Body of pancreas (tissue), 4 donors: ENCODE measurements around the gene PCSK9. TPM values are rescaled to one million over a fixed set of nuclear protein-coding genes. Genes with fewer than 3 reads are reported as not detected.

Source experiments
- ATAC-seq: fragments of 150-250 bp; one replicate; pipeline ENCODE4 v1.9.1; 2016
- DNase-seq, 4 donors: peaks; one replicate each; pipeline ENCODE4 v3.0.0-alpha.2; 2019
- H3K27ac ChIP-seq, 4 donors: fragments of 200-600 bp; sonication (generic); 1 replicate in 3 of 4; 2 replicates in 1 of 4; pipeline versions ENCODE4 v1.5.1 to v1.6.1; 2016 to 2019; ENCODE audit warnings: mild to moderate bottlenecking in 1 of 4, mixed read lengths in 1 of 4, moderate library complexity in 1 of 4
- H3K27me3 ChIP-seq, 2 donors: fragments of 200-600 bp; sonication (generic); one replicate each; pipeline ENCODE4 v1.6.0; 2016; ENCODE audit warnings: mild to moderate bottlenecking in 1 of 2
- H3K36me3 ChIP-seq, 2 donors: fragments of 200-600 bp; sonication (generic); replicated peaks in 1 of 2; 2 replicates each; pipeline ENCODE4 v1.5.1; 2016; ENCODE audit warnings: low read depth in 2 of 2; ENCODE audit not compliant: insufficient read depth in 1 of 2
- H3K4me1 ChIP-seq: fragments of 200-600 bp; sonication (generic); one replicate; pipeline ENCODE4 v1.6.0; 2016
- H3K4me3 ChIP-seq, 2 donors: fragments of 200-600 bp; sonication (generic); 1 replicate in 1 of 2; 2 replicates in 1 of 2; pipeline ENCODE4 v1.5.1; 2016 to 2019
- H3K9me3 ChIP-seq, 3 donors: fragments of 200-600 bp; sonication (generic); 1 replicate in 2 of 3; 2 replicates in 1 of 3; pipeline ENCODE4 v1.5.1; 2016
- CTCF ChIP-seq, 7 experiments: fragments of 450-650 bp in 4 of 7; fragments of 200-600 bp in 3 of 7; sonication (generic) in 3 of 7; IDR thresholded peaks; one replicate each; pipeline ENCODE4 v1.5.1; 2016 to 2019; ENCODE audit warnings: antibody characterized with exemption in 7 of 7
- POLR2A ChIP-seq, 3 donors: fragments of 450-650 bp; IDR thresholded peaks; one replicate each; pipeline ENCODE4 v1.6.1; 2016; ENCODE audit warnings: antibody characterized with exemption in 3 of 3, mild to moderate bottlenecking in 2 of 3
- WGBS, 2 donors: methylation state at CpG; one replicate each; pipeline ENCODE4 v1.1.5; 2017; 5-methylcytosine and 5-hydroxymethylcytosine counted together
- intact Hi-C: fragments of 100-400 bp; cut with DNase I; formaldehyde crosslinking; loops from one replicate; pipeline ENCODE4 v1.15.1; 2023
- total RNA-seq, 2 donors: library from RNA; depleted of rRNA; stranded (reverse); fragments of >200 nt; gene quantifications; one replicate each; pipeline ENCODE4 v1.1.0, GENCODE V29; 2016

The PCSK9 gene
- total RNA-seq, 2 donors from 2014 or later: 6.0 to 13.8 TPM

DNA sequence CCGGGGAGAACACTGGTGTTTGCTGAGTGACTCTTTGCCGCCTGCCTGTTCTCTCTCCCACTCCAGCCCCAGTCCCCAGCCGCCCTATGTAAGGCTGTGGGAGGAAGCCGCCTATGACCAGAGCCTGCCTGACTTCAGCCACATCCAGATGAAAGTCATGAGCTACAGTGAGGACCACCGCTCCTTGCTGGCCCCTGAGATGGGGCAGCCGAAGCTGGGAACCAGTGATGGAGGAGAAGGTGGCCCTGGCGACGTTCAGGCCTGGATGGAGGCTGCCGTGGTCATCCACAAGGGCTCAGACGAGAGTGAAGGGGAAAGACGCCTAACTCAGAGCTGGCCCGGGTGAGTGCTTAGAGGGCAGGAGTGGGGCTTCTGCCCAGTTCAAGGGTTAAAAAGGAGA is 32.4 kb upstream of the PCSK9 start:
- no peaks in the 10 kb centered on the region for H3K36me3 ChIP-seq
- no peak overlapping the region for H3K27ac ChIP-seq
- DNase-seq: no peak
- WGBS, 2 donors: 80 to 82% methylated on average over 9 to 12 of the region's 12 CpGs
- no peak overlapping the region for H3K4me3 ChIP-seq
- intact Hi-C loops: no loop called here
- H3K9me3 ChIP-seq: no peaks in the 10 kb centered on the region
- H3K27me3 ChIP-seq: no peaks in the 10 kb centered on the region
- no peaks in the 10 kb centered on the region for H3K4me1 ChIP-seq
- no peak for TF ChIP-seq POLR2A (IDR thresholded peaks at IDR 0.05)
- no peak for TF ChIP-seq CTCF (IDR thresholded peaks at IDR 0.05)
- ATAC-seq: no peak

GRCh38 chr1:55007625-55008024 is 31.7 kb upstream of the PCSK9 start:
- no peak for DNase-seq
- no peaks in the 10 kb centered on the region for H3K36me3 ChIP-seq
- intact Hi-C loops: no loop called here
- TF ChIP-seq CTCF (IDR thresholded peaks at IDR 0.05): no peak
- no peak for TF ChIP-seq POLR2A (IDR thresholded peaks at IDR 0.05)
- no peaks in the 10 kb centered on the region for H3K27me3 ChIP-seq
- WGBS, 2 donors: 64 to 69% methylated on average over 3 of the region's 3 CpGs
- no peak for ATAC-seq
- no peak overlapping the region for H3K4me3 ChIP-seq
- H3K27ac ChIP-seq: no peak overlapping the region
- H3K9me3 ChIP-seq: no peaks in the 10 kb centered on the region
- no peaks in the 10 kb centered on the region for H3K4me1 ChIP-seq

DNA sequence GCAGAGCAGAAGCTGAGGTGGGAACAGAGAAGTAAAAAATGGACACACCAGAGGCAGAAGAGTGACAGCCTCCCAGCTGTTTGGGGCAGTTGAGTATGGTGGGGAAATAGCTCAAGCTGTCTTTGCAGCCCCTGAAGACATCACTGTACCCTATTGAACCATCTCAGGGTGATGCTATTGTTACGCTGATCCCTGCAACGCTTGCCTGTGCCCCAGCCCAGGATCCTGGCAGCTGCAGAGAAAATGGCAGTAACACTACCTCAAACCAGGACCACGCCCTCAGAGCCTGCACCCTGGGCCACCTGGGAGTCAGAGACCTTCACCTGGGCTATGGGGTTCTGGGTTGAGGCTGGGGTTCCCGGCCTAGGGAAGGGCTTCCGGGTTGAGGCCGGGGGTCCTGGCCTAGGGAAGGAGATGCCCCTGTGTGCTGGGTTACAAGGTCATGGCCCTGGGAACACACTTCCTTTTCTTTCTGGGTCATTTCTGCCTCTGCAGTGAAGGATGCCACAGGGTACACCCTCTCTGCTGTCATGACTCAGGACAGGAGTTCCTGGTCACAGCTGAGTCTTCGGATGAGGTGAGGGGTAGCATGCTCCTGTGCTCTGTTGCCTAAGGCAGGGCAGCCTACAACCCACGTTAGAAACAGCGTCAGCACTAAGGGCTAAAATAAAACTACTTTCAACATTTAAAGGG is 29.0 kb upstream of the PCSK9 start:
- TF ChIP-seq CTCF (IDR thresholded peaks at IDR 0.05) (no peak), POLR2A (IDR thresholded peaks at IDR 0.05) (no peak)
- Histone ChIP-seq H3K36me3 (no peaks in the 10 kb centered on the region), H3K4me1 (no peaks in the 10 kb centered on the region), H3K4me3 (no peak overlapping the region), H3K27me3 (no peaks in the 10 kb centered on the region), H3K9me3 (no peaks in the 10 kb centered on the region), H3K27ac (no peak overlapping the region)
- ATAC-seq: no peak
- DNase-seq: no peak
- WGBS, 2 donors: 84% methylated on average over 6 to 9 of the region's 9 CpGs
- intact Hi-C loops: no loop called here

DNA sequence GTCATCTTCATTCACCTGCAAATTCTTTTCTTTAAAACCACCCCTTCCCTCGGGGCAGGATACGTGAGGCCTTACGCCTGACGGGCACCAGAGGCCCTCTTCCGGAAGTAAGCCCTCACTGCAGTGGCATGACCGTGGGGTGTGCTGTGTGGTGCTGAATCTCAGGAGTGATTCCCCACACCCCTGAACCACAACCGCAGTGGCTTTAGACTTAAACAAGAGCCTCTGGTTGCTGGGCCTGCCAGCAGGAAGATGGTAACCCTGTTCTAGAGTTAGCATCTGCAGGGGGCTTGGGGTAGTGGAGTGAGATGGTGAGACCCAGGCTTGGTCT is 28.5 kb upstream of the PCSK9 start:
- no peaks in the 10 kb centered on the region for H3K36me3 ChIP-seq
- no peak overlapping the region for H3K27ac ChIP-seq
- H3K4me3 ChIP-seq: no peak overlapping the region
- H3K9me3 ChIP-seq: no peaks in the 10 kb centered on the region
- H3K27me3 ChIP-seq: no peaks in the 10 kb centered on the region
- ATAC-seq: no peak
- 89 to 96% methylated on average over 7 of the region's 7 CpGs for WGBS, 2 donors
- H3K4me1 ChIP-seq: no peaks in the 10 kb centered on the region
- intact Hi-C loops: no loop called here
- no peak for DNase-seq
- TF ChIP-seq POLR2A (IDR thresholded peaks at IDR 0.05): no peak
- TF ChIP-seq CTCF (IDR thresholded peaks at IDR 0.05): no peak

DNA sequence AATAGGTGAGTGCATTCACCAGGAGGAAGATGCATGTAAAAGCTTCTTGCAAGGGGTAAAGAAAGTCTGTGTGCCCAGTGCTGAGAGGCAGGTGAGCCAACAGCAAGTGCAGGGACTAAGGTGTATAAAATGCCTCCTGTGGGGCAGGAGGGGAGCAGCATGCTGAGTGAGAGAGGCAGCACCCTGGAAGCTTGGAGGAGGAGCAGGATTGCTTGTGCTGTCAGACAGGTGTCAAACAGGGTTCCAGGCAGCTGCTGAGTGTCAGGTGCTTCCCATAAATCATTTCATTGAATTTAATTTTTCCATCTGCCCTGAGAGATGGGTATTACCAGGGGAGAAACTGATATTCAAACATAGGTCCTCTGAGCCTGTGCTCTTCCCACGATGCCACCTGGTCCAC is 26.7 kb upstream of the PCSK9 start:
- DNase-seq: no peak
- H3K4me1 ChIP-seq: no peaks in the 10 kb centered on the region
- H3K27ac ChIP-seq: no peak overlapping the region
- WGBS, 2 donors: 39 to 45% methylated on average over 1 of the region's 1 CpG
- ATAC-seq: no peak
- no peaks in the 10 kb centered on the region for H3K27me3 ChIP-seq
- intact Hi-C loops: no loop called here
- TF ChIP-seq POLR2A (IDR thresholded peaks at IDR 0.05) (no peak), CTCF (IDR thresholded peaks at IDR 0.05) (no peak)
- no peak overlapping the region for H3K4me3 ChIP-seq
- no peaks in the 10 kb centered on the region for H3K9me3 ChIP-seq
- no peaks in the 10 kb centered on the region for H3K36me3 ChIP-seq
